GM19025 (cell line): Measurements from ENCODE around the gene NXPE3.

Experiments used
- ATAC-seq: cut with Tn5 transposase; IDR thresholded peaks from one replicate; pipeline ENCODE4 v1.9.1; 2021; ENCODE audit warnings: mild to moderate bottlenecking, low read depth, moderate library complexity; ENCODE audit not compliant: unreplicated experiment

Gene NXPE3

DNA sequence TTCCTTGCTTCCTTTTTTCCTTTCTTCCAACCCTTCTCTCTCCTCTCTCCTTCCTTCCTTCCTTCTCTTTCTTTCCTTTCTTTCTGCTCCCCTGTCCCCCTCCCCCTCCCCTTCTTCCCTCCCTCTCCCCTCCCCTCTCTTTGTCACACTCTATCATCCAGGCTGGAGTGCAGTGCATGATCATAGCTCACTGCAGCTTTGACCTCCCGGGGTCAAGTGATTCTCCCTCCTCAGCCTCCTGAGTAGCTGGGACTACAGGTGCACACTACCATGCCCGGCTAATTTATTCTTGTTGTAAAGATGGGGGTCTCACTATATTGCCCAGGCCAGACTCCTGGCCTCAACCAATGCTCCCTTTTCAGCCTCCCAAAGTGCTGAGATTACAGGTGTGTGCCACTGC lies 89.0 kb downstream of the NXPE3 start:
- no peak for ATAC-seq

DNA sequence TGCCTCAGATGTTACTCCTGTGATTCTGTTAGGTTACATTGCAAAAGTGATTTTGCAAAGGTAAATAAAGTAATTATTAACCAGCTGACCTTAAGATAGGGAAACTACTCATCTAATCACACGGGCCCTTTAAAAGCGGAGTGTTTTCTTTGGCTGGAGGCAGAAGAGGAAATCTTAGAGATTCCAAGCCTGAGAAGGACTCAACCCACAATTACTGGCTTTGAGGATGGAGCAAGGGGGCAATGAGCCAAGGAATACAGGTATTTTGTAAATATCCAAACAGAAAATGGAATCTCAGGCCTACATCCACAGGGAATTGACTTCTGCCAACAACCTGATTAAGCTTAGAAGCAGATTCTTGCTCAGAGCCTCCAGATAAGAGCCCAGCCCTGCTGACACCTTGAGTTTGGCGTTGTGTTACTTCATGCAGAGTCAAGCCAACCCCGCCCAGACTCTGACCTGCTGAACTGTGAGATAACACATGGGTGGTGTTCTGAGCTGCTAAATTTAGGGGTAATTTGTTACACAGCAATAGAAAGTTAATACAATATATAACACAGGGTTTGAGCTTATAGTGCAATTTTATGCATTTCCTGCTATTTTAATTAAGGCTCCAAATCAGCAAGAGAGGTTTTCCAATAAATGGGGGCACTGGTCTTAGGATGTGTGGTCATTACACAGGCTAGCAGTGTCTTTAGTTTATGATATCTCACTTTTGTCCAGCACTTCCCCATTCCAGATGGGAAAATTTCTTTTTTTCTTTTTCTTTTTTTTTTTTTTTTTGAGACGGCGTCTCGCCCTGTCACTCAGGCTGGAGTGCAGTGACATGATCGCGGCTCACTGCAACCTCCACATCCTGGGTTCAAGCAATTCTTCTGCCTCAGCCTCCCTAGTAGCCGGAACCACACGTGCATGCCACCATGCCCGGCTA lies 89.8 kb downstream of the NXPE3 start:
- no peak for ATAC-seq

DNA sequence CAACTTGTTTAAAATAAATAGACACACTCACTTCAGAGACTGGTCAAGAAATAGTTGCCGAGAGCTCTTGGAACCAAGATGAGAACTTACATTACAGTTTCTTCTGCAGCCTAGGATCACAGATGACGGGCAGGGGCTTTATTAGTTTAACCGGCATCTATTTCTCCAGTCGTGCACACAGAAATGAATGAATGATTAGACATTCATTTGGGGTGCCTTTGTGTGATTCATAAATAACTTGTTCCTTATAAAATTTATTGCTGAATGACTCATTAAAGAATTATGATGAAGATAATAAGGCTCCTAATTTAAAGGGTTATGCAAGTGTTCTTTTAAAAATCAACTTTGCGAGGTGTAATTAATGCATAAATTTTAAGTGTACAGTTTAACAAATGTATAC lies 91.1 kb downstream of the NXPE3 start:
- no peak for ATAC-seq

DNA sequence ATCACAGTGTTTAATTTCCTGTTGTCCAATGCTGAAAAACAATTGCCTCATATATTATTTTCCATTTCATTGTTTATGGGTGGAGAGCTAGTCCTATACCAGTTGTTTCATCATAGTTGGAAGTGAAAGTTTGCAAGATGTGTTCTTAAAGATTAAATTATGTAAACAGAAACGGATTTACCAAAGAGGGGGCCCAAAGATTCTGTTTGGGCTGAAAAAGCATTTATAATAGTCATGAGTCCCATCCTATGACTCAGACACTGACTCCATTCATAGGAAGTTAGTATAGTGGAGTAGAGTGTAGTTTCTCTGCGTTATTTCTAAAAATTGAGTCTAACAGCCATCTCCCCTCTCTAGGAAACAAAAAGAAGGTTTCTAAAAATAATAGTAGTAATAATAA lies 94.6 kb downstream of the NXPE3 start:
- ATAC-seq = no peak

DNA sequence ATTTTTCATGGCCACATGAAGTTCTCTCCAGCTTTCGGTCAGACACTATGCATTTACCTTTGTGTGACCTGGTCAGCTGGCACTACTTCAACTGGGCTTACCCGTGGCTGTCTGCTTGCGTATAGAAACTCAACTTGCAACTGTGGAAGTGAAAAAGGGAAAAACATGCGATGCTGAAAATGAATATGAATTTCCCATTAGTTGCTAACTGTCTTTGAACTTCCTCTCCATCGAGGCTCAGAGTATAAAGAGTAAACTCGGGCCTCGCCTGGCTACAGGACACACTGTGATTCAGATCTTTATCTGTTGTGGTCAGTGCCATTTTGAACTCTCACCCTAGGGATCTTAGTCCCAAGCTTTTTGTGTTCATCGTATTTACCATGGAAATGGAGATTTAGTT lies 97.1 kb downstream of the NXPE3 start:
- ATAC-seq = no peak
